Endothelial cell (in vitro differentiated cells): ENCODE data around the gene CALB2. TPM values are rescaled to one million over a fixed set of nuclear protein-coding genes. Genes with fewer than 3 reads are reported as not detected.

Source experiments
- DNase-seq: peaks from one replicate; pipeline ENCODE4 v3.0.0; 2021; ENCODE audit warnings: low spot score
- H3K27ac Mint-ChIP-seq: one replicate; pipeline ENCODE4 v1.8.0; 2021; ENCODE audit warnings: mixed read lengths, inconsistent platforms; ENCODE audit not compliant: unreplicated experiment
- H3K27me3 Mint-ChIP-seq: one replicate; pipeline ENCODE4 v1.8.0; 2021; ENCODE audit warnings: mild to moderate bottlenecking, moderate library complexity, mixed read lengths, inconsistent platforms; ENCODE audit not compliant: unreplicated experiment
- H3K36me3 Mint-ChIP-seq: one replicate; pipeline ENCODE4 v1.8.0; 2021; ENCODE audit warnings: mild to moderate bottlenecking, low read depth, mixed read lengths, inconsistent platforms; ENCODE audit not compliant: unreplicated experiment
- H3K4me1 Mint-ChIP-seq: one replicate; pipeline ENCODE4 v1.8.0; 2021; ENCODE audit warnings: mild to moderate bottlenecking, mixed read lengths, inconsistent platforms; ENCODE audit not compliant: unreplicated experiment
- H3K4me3 Mint-ChIP-seq: one replicate; pipeline ENCODE4 v1.8.0; 2021; ENCODE audit warnings: mild to moderate bottlenecking, mixed read lengths, inconsistent platforms; ENCODE audit not compliant: unreplicated experiment
- H3K9me3 Mint-ChIP-seq: one replicate; pipeline ENCODE4 v1.8.0; 2021; ENCODE audit warnings: mixed read lengths, inconsistent platforms; ENCODE audit not compliant: unreplicated experiment
- total RNA-seq: library from RNA; stranded (reverse); fragmentation: NEBNext Ultra II Directional; extraction: Animal tissue kit (Norgen Biotek cat#: 25700); gene quantifications from one replicate; pipeline ENCODE4 v1.2.1, GENCODE V29; 2021; ENCODE audit not compliant: unreplicated experiment
- TF ChIP-seq, protein P1 (sequence below): fragments of 200-600 bp; sonication (generic); IDR thresholded peaks from one replicate; pipeline ENCODE4 v1.5.0; 2021; ENCODE audit warnings: antibody characterized with exemption; ENCODE audit not compliant: unreplicated experiment

The CALB2 gene
- total RNA-seq, 1 donor from 2014 or later: 12.9 TPM

DNA sequence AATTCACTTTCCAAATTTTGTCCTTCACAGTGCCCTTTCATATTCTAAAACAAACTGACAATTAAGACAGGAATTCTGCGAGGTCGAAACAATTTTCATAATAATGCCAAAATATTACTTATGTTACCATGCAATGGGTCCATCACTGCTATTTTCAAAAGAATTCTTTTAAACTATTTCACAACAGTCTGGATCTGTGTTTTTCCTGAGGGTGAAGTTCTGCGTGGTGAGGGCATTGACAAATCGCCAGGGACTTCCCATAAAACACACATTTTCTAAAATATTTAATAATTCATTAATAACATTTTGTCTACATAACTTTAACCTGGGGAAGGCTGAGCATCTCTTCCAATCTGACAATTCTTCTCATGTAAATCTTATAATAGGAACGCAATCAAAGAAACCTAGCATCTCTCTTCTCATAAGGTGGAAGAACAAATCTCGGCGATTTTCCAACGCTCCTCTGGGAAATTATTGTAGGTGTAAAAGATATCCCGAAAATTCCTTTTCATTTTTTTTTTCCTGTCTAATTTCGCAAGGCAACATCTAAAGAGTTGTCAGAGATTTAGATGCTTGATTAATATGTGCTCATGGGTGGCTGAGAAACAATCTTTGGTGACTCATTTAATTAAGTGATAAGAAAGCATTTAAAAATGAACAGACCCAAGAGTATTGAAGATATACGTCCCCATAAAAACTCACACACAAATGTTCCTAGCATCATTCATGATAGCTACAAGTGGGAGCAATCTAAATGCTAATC, 41.5 kb downstream of the CALB2 start:
- H3K9me3 Mint-ChIP-seq: no peaks in the 10 kb centered on the region

DNA sequence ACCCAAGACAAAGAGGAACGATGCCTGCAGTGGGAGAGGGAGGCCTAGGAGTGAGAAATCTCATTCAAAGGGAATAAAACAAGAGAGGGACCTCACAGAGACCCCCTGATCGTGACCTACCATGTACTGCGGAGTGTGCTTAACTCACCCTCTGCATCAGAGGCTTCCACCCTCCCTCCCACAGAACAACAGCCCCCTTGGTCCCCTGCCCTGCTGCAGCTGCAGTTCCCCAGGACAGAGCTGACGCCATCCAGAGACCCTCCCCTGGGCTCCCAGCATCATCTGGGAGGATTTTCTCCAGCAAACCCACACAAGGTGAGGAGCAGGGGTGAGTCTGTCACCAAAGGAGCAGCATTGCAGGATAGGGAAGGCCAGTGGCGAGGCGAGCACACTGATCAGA, 43.5 kb downstream of the CALB2 start:
- no peaks in the 10 kb centered on the region for H3K36me3 Mint-ChIP-seq
- H3K27ac Mint-ChIP-seq: no peak overlapping the region
- no peaks in the 10 kb centered on the region for H3K9me3 Mint-ChIP-seq
- TF ChIP-seq, protein P1, sequence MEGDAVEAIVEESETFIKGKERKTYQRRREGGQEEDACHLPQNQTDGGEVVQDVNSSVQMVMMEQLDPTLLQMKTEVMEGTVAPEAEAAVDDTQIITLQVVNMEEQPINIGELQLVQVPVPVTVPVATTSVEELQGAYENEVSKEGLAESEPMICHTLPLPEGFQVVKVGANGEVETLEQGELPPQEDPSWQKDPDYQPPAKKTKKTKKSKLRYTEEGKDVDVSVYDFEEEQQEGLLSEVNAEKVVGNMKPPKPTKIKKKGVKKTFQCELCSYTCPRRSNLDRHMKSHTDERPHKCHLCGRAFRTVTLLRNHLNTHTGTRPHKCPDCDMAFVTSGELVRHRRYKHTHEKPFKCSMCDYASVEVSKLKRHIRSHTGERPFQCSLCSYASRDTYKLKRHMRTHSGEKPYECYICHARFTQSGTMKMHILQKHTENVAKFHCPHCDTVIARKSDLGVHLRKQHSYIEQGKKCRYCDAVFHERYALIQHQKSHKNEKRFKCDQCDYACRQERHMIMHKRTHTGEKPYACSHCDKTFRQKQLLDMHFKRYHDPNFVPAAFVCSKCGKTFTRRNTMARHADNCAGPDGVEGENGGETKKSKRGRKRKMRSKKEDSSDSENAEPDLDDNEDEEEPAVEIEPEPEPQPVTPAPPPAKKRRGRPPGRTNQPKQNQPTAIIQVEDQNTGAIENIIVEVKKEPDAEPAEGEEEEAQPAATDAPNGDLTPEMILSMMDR: no peak
- no peaks in the 10 kb centered on the region for H3K4me1 Mint-ChIP-seq
- no peak overlapping the region for H3K4me3 Mint-ChIP-seq
- peaks cover 6% of the 10 kb centered on the region for H3K27me3 Mint-ChIP-seq
- DNase-seq: no peak

More for the DNA sequence above, 41.5 kb downstream of the CALB2 start:
- TF ChIP-seq, protein P1: no peak
- Mint-ChIP-seq H3K36me3 (no peaks in the 10 kb centered on the region), H3K4me3 (no peak overlapping the region), H3K27me3 (peaks cover 2% of the 10 kb centered on the region), H3K4me1 (no peaks in the 10 kb centered on the region), H3K27ac (no peak overlapping the region)
- no peak for DNase-seq

DNA sequence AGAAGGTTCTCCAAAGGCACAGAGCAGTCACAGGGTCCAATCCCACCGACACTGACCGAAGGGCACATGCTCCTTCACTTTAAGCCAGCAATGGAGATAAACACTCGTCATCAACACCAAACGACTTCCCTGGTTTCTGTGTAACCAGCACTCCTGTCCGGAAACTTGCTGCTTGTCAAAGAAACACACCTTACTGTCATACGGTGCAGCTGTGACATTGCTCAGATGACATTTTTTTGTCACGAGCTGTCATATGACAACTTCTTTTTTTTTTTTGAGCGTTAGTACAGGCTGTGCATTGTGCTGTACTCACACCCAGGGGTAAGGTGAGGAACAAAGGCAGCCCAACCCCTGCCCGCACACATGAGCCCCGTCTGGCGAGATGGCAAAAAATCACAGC, 44.2 kb downstream of the CALB2 start:
- no peak overlapping the region for H3K27ac Mint-ChIP-seq
- H3K4me1 Mint-ChIP-seq: no peaks in the 10 kb centered on the region
- peaks cover 6% of the 10 kb centered on the region for H3K27me3 Mint-ChIP-seq
- no peak overlapping the region for H3K4me3 Mint-ChIP-seq
- no peaks in the 10 kb centered on the region for H3K36me3 Mint-ChIP-seq
- TF ChIP-seq, protein P1: no peak
- H3K9me3 Mint-ChIP-seq: no peaks in the 10 kb centered on the region
- DNase-seq: no peak

DNA sequence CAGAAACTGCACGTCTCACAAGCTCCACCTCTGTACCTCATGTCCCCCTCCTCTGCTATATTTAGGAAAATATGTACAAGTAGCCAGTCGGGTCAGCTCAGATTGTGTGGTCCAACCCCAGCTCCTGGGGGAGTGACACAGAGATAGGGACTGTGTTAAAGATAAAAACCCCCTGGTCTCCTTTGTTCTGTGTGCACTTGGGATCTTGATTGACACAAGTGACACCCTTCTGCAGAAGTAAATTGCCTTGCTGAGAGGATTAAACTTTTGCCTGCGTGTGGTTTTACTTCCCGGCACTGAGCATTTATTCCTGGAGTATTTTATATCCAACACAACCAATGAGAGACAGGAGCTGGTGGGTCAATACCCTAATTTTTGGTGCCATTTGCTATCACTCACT, 45.8 kb downstream of the CALB2 start:
- no peak for DNase-seq
- TF ChIP-seq, protein P1: no peak
- Mint-ChIP-seq H3K27me3 (peaks cover 6% of the 10 kb centered on the region), H3K36me3 (no peaks in the 10 kb centered on the region), H3K4me3 (no peak overlapping the region), H3K4me1 (no peaks in the 10 kb centered on the region), H3K9me3 (no peaks in the 10 kb centered on the region), H3K27ac (no peak overlapping the region)

DNA sequence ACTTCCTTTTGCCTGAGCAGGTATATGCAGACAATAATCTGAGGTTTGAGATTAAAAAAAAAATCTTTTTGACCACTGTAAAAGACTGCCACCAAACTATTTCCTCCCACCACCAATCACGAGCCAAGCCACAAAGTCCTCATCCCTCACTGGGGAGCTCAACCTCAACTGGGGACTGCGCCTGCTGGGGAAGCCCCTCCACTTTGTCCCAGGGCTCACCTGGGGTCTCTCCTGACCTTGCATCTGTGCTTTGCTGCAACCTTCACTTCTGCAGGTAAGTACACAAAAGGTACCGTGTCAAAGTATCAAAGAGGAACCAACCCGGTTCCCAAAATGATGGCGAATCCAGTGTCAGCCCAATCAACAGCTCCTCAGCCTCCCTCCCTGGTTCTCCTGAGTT, 47.8 kb downstream of the CALB2 start:
- H3K27ac Mint-ChIP-seq: no peak overlapping the region
- H3K4me3 Mint-ChIP-seq: no peak overlapping the region
- no peaks in the 10 kb centered on the region for H3K36me3 Mint-ChIP-seq
- no peaks in the 10 kb centered on the region for H3K4me1 Mint-ChIP-seq
- TF ChIP-seq, protein P1: no peak
- H3K27me3 Mint-ChIP-seq: peaks cover 9% of the 10 kb centered on the region
- no peak for DNase-seq
- H3K9me3 Mint-ChIP-seq: no peaks in the 10 kb centered on the region
